Activated CD8-positive, alpha-beta T cell treated with anti-CD3 and anti-CD28 coated beads, Interleukin-2, amount 10 ng/mL, durations not matched to agents 7 days and 5 days (primary cell): ENCODE results near the gene PSMF1. TPM values are rescaled to one million over a fixed set of nuclear protein-coding genes. Genes with fewer than 3 reads are reported as not detected.

Experiments
- ATAC-seq: fragments of 150-1000 bp; cut with Tn5 transposase; one replicate; pipeline ENCODE4 v1.10.0; 2021; ENCODE audit warnings: moderate library complexity
- CTCF ChIA-PET: fragments of 350-600 bp; sonication (Branson Sonifier 250); formaldehyde crosslinking; loops from one replicate; lab custom pipeline; 2021; ENCODE audit warnings: antibody characterized with exemption; lab: Charles Lee
- POLR2A ChIA-PET: fragments of 350-600 bp; sonication (Branson Sonifier 250); formaldehyde crosslinking; loops from one replicate; lab custom pipeline; 2021; ENCODE audit warnings: antibody characterized with exemption; lab: Charles Lee
- DNase-seq: peaks from one replicate; pipeline ENCODE4 v3.0.0-alpha.2; 2020
- H3K27ac Mint-ChIP-seq: one replicate; pipeline ENCODE4 v1.8.0; 2021; ENCODE audit warnings: mild to moderate bottlenecking, mixed read lengths
- H3K27me3 Mint-ChIP-seq: one replicate; pipeline ENCODE4 v1.8.0; 2021; ENCODE audit warnings: low read depth, mixed read lengths
- H3K36me3 Mint-ChIP-seq: one replicate; pipeline ENCODE4 v1.8.0; 2021; ENCODE audit warnings: low read depth, mixed read lengths
- H3K4me1 Mint-ChIP-seq: one replicate; pipeline ENCODE4 v1.8.0; 2021; ENCODE audit warnings: low read depth, mixed read lengths
- H3K4me3 Mint-ChIP-seq: one replicate; pipeline ENCODE4 v1.8.0; 2021; ENCODE audit warnings: mild to moderate bottlenecking, mixed read lengths
- H3K9me3 Mint-ChIP-seq: one replicate; pipeline ENCODE4 v1.8.0; 2022; ENCODE audit warnings: mixed read lengths; ENCODE audit not compliant: insufficient read depth
- total RNA-seq, 2 experiments: library from RNA; stranded (reverse); gene quantifications; one replicate each; pipeline ENCODE4 v1.2.3, GENCODE V29; 2021

Gene PSMF1
- 100 to 1,000 TPM; 138 to 150 TPM for total RNA-seq

DNA sequence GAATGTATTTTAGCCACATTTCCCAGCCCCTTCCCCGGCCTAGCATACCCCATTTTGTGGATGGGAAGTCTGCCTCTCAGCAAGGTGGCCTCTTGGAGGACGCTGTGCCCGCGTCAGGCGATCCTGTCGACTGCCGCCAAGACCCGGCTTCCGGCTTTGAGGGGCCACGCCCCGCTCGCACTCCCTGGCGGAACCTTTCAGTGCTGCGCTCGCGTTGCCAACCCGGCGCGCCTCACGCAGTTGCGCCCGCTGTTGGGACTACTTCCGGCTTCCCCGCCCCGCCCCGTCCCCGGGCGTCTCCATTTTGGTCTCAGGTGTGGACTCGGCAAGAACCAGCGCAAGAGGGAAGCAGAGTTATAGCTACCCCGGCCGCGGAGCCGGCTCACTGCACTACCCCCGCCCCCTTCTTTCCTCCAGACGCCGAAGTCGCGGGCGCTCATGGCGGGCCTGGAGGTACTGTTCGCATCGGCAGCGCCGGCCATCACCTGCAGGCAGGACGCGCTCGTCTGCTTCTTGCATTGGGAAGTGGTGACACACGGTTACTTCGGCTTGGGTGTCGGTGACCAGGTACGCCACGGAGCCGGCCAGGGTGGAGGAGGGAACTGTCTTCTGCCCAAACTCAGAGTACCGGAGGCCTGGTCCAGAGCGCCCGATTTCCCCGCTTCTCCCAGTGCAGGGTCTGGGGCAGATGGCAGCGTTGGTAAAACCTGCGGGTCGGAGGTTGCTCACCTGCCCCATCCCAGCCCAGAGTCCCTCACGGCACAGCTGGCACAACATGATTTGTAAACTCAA is at the start of gene PSMF1:
PSMF1 (plus strand) TSS at position 267 of the 792 bp plus-strand sequence; CDS start at position 439, 172 bp downstream.
- Mint-ChIP-seq H3K4me1 (peaks cover 60% of the 10 kb centered on the region), H3K27ac (peak within 1 kb of the TSS; percentile 82), H3K36me3 (peaks cover 48% of the 10 kb centered on the region), H3K9me3 (no peaks in the 10 kb centered on the region), H3K27me3 (no peaks in the 10 kb centered on the region), H3K4me3 (peak within 1 kb of the TSS; percentile 93)
- DNase-seq (peak; percentile 96), ATAC-seq (peak; percentile 96)
- ChIA-PET POLR2A (interaction anchor here (0.6 to 1.6 kb wide), 3 partner anchors 10 to 273 kb away, joined by 3 to 5 read pairs (median 4); no protein-coding TSS in a partner anchor), CTCF (interaction anchor here (0.7 to 1.1 kb wide), 4 partner anchors 10 to 94 kb away, joined by 3 to 5 read pairs (median 4); no protein-coding TSS in a partner anchor)

DNA sequence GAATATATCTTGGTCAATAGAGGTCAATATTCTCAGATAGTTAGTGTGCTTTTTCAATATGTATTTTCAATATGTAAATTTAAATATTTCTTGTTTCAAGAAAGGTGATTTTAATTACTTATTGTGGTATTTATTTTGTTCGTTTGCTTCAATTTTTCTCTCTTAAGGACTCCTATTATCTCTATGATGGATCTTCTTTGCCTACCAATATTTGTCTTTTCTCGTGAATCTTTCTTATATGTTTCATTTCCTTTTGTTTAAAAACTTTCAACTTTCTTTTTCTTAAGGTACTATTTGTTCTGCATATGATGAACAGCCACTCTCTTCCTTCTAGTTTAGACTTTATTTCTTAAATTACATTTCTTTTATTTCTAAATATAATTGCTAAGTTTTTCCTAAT is 46.1 kb upstream of the PSMF1 start:
- POLR2A ChIA-PET: no interaction called here
- no peaks in the 10 kb centered on the region for H3K9me3 Mint-ChIP-seq
- no peaks in the 10 kb centered on the region for H3K36me3 Mint-ChIP-seq
- ATAC-seq (no peak), DNase-seq (no peak)
- no peaks in the 10 kb centered on the region for H3K4me1 Mint-ChIP-seq
- CTCF ChIA-PET: no interaction called here
- H3K4me3 Mint-ChIP-seq: no peak overlapping the region
- H3K27me3 Mint-ChIP-seq: peaks cover 5% of the 10 kb centered on the region
- H3K27ac Mint-ChIP-seq: no peak overlapping the region

- H3K9me3 Mint-ChIP-seq: no peaks in the 10 kb centered on the region
- no peak overlapping the region for H3K4me3 Mint-ChIP-seq
- ChIA-PET POLR2A (no interaction called here), CTCF (interaction anchor here (0.8 kb wide), 1 partner anchor 33 kb away, joined by 3 read pairs; no protein-coding TSS in a partner anchor)
- ATAC-seq (peak; percentile 33), DNase-seq (no peak)
- H3K27ac Mint-ChIP-seq: no peak overlapping the region
- no peaks in the 10 kb centered on the region for H3K4me1 Mint-ChIP-seq
- peaks cover 2% of the 10 kb centered on the region for H3K27me3 Mint-ChIP-seq
- H3K36me3 Mint-ChIP-seq: no peaks in the 10 kb centered on the region
These were observed 42.8 kb upstream of the PSMF1 start for GRCh38 chr20:1075616-1076015.

DNA sequence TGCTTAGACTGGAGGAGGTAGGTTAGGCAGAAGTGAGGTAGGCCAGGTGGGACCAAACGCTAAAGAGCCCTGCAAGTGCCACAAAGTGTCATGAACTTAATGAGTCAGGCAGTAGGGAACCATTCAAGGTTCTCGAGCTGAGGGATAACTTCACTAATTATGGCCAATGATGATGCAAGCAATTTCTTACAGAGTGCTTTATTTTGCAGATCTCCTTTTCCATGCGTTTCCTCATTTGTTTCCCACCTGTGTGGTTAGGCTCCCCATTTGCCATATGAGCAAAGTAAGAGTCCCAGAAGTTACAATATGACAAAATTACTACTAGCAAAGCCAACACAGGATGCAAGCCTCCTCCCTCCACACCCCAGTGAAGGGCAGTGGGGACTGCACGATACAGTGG is 36.5 kb upstream of the PSMF1 start:
- CTCF ChIA-PET: no interaction called here
- no peak overlapping the region for H3K4me3 Mint-ChIP-seq
- peaks cover 2% of the 10 kb centered on the region for H3K27me3 Mint-ChIP-seq
- H3K36me3 Mint-ChIP-seq: no peaks in the 10 kb centered on the region
- DNase-seq (no peak), ATAC-seq (no peak)
- H3K27ac Mint-ChIP-seq: no peak overlapping the region
- POLR2A ChIA-PET: no interaction called here
- H3K9me3 Mint-ChIP-seq: peaks cover 3% of the 10 kb centered on the region
- peaks cover 12% of the 10 kb centered on the region for H3K4me1 Mint-ChIP-seq

GRCh38 chr20:1083431-1084080 is 34.8 kb upstream of the PSMF1 start:
- Mint-ChIP-seq H3K4me1 (peaks cover 22% of the 10 kb centered on the region), H3K9me3 (peaks cover 3% of the 10 kb centered on the region), H3K36me3 (no peaks in the 10 kb centered on the region), H3K27ac (no peak overlapping the region), H3K27me3 (peaks cover 2% of the 10 kb centered on the region), H3K4me3 (no peak overlapping the region)
- CTCF ChIA-PET: interaction anchor here (1.6 kb wide), 1 partner anchor 25 kb away, joined by 5 read pairs; no protein-coding TSS in a partner anchor
- no peak for DNase-seq
- POLR2A ChIA-PET: no interaction called here
- ATAC-seq: peak; percentile 42

- DNase-seq: no peak
- H3K27ac Mint-ChIP-seq: no peak overlapping the region
- no peak overlapping the region for H3K4me3 Mint-ChIP-seq
- H3K36me3 Mint-ChIP-seq: peaks cover 5% of the 10 kb centered on the region
- no peaks in the 10 kb centered on the region for H3K27me3 Mint-ChIP-seq
- POLR2A ChIA-PET: no interaction called here
- peaks cover 22% of the 10 kb centered on the region for H3K4me1 Mint-ChIP-seq
- peaks cover 11% of the 10 kb centered on the region for H3K9me3 Mint-ChIP-seq
- no peak for ATAC-seq
- CTCF ChIA-PET: interaction anchor here (0.9 to 1.6 kb wide), 2 partner anchors 22 to 23 kb away, joined by 4 to 5 read pairs; no protein-coding TSS in a partner anchor
These were observed 32.7 kb upstream of the PSMF1 start for GRCh38 chr20:1085492-1086276.

GRCh38 chr20:1086277-1087213 is 31.9 kb upstream of the PSMF1 start:
- H3K4me3 Mint-ChIP-seq: no peak overlapping the region
- ChIA-PET CTCF (no interaction called here), POLR2A (no interaction called here)
- DNase-seq (no peak), ATAC-seq (no peak)
- no peak overlapping the region for H3K27ac Mint-ChIP-seq
- H3K9me3 Mint-ChIP-seq: peaks cover 14% of the 10 kb centered on the region
- peaks cover 5% of the 10 kb centered on the region for H3K36me3 Mint-ChIP-seq
- peaks cover 22% of the 10 kb centered on the region for H3K4me1 Mint-ChIP-seq
- no peaks in the 10 kb centered on the region for H3K27me3 Mint-ChIP-seq

DNA sequence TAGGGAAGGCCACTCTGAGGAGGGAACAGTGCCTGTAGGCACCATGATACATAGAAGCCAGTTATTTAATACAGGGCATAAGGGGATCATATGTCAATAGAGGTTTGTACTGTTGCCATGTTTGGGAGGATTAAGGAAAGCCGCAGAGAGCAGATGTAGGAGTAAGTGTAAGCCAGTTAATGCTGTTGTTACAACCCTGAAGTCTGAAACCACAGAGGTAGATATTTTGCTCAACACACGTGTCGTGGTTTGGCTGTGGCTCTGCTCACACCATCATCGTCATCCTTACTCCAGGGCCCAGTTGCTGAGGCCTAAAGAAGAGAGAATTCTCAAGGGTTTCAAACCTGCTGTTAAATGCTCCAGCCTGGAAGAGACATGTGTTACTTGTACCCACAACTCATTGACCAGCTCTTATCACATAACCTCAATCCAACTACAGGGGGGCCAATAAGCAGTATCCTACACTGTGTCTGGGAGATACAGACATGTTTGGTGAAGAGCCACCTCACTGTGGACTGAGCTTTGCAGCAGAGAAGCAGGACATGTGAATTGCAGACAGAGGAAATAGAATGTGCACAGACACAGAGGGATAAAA is 31.0 kb upstream of the PSMF1 start:
- ChIA-PET POLR2A (no interaction called here), CTCF (no interaction called here)
- Mint-ChIP-seq H3K4me3 (no peak overlapping the region), H3K4me1 (peaks cover 22% of the 10 kb centered on the region), H3K36me3 (peaks cover 5% of the 10 kb centered on the region), H3K9me3 (peaks cover 20% of the 10 kb centered on the region), H3K27me3 (no peaks in the 10 kb centered on the region), H3K27ac (no peak overlapping the region)
- DNase-seq (no peak), ATAC-seq (no peak)

DNA sequence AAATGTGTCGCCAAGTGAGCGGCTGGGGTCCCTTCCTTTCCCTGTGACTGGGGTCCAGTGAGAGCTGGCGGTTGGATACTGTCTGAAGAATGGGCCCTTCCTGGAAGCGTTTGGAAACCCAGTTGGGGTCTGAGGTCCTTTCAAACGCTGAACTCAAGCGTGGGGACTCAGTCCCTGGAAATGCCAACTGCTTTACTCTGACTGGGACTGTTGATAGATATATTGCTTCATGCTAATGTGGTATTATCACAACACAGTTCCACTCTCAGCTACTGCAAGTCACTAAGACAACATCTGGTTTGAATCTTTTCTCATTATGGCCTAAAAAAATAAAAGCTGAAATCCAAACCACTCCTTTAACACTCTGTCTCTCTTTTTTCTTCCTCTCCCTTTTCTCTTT is 23.7 kb upstream of the PSMF1 start:
- DNase-seq: no peak
- POLR2A ChIA-PET: no interaction called here
- no peaks in the 10 kb centered on the region for H3K36me3 Mint-ChIP-seq
- ATAC-seq: no peak
- H3K27ac Mint-ChIP-seq: no peak overlapping the region
- H3K9me3 Mint-ChIP-seq: peaks cover 14% of the 10 kb centered on the region
- H3K27me3 Mint-ChIP-seq: no peaks in the 10 kb centered on the region
- no peaks in the 10 kb centered on the region for H3K4me1 Mint-ChIP-seq
- H3K4me3 Mint-ChIP-seq: no peak overlapping the region
- CTCF ChIA-PET: no interaction called here

GRCh38 chr20:1101533-1101932 is 16.9 kb upstream of the PSMF1 start:
- DNase-seq (no peak), ATAC-seq (no peak)
- Mint-ChIP-seq H3K4me3 (no peak overlapping the region), H3K9me3 (peaks cover 12% of the 10 kb centered on the region), H3K36me3 (peaks cover 4% of the 10 kb centered on the region), H3K27me3 (peaks cover 5% of the 10 kb centered on the region), H3K27ac (no peak overlapping the region), H3K4me1 (no peaks in the 10 kb centered on the region)
- ChIA-PET POLR2A (interaction anchor here (0.6 kb wide), 1 partner anchor 17 kb away, joined by 3 read pairs; no protein-coding TSS in a partner anchor), CTCF (interaction anchor here (1.4 kb wide), 1 partner anchor 7 kb away, joined by 3 read pairs; no protein-coding TSS in a partner anchor)
